ENCODE results near the gene IMPG1.
A peak's percentile ranks its signal among the peaks of the same experiment; 100 is the strongest.

Gene IMPG1

DNA sequence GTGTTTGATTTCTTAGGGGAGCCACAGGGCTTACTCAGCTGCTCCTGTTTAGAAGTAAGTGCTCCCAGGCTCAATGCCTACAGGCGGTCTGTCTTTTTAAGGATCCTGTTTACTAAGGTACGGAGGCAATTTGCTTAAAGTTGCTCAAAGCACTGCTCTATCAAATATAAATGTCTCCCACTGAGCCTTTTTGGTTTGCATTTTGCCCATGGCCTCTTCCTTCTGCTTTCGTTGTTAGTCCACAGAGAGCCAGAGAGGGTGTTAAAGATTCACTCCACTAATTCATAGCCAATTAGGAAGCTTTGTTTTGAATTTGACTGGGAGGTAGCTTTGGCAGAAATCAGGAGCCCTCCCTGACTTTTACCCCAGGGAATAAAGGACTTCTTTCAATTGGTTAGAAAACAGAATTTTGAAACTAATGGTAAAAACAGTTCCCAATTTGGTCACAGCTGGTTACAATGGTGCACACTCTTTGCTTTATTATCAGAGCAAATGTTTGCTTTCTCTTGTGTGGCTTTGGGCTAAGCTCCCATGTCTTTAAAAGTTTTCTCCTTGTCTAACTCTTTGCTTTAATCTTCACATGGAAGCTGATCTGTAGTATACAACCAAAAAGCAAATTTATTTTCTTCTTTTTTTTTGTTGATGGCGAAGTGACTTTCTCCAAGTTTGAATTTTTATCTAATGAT lies 126.2 kb downstream of the IMPG1 start:
- no peaks in the 10 kb centered on the region for H3K9me3 ChIP-seq (ENCODE audit: control insufficient read depth, insufficient read depth, low read length)
- no peak overlapping the region for H3K9ac ChIP-seq (ENCODE audit: low read depth, low read length)

DNA sequence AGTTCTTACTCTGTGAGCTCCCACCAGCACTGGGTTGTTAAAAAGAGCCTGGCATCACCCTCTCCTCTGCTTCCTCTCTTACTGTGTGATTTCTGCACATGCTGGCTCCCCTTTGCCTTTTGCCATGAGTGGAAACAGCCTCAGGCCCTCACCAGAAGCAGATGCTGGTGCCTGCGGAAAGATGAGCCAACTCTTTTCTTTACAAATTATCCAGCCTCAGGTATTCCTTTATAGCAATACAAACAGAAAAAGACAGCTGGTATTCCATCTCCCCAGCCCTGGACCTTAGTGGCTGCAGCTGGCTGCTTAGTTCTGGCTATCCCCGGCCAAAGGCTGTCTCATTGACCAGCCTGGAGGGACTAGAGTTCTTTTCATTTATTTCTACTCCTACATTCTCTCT lies 129.1 kb downstream of the IMPG1 start:
- H3K9ac ChIP-seq (ENCODE audit: low read depth, low read length) = no peak overlapping the region

More for the DNA sequence above, 126.2 kb downstream of the IMPG1 start:
- Histone ChIP-seq H3K27me3 (ENCODE audit: control insufficient read depth, insufficient read depth, low read length) (peaks cover 21% of the 10 kb centered on the region), H3K4me3 (ENCODE audit: low read depth, low read length) (no peak overlapping the region), H3K36me3 (ENCODE audit: control insufficient read depth, insufficient read depth, low read length) (no peaks in the 10 kb centered on the region), H3K4me1 (ENCODE audit: control insufficient read depth, insufficient read depth, low read length) (peaks cover 3% of the 10 kb centered on the region)

DNA sequence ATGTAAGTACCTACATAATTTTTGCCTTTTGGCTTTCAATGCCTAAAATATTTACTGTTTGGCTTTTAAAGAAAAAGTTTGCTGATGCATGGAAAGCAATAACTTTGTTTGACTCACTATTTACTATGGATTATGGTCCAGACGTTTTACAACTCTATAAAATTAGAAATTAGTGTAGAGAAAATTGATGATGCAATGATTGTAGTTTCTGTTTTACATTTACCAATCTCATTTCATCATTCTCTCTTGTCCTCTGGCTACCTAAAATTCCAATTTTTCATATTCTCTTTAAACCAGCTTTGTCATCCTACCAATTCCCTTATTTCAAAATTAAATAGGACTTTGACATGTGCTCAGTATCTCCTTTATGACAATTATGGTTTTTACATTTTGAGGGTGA lies 131.0 kb downstream of the IMPG1 start:
- H3K4me1 ChIP-seq (ENCODE audit: control insufficient read depth, insufficient read depth, low read length) = no peaks in the 10 kb centered on the region
- H3K36me3 ChIP-seq (ENCODE audit: control insufficient read depth, insufficient read depth, low read length) = no peaks in the 10 kb centered on the region
- H3K9ac ChIP-seq (ENCODE audit: low read depth, low read length) = no peak overlapping the region
- peaks cover 27% of the 10 kb centered on the region for H3K27me3 ChIP-seq (ENCODE audit: control insufficient read depth, insufficient read depth, low read length)
- H3K9me3 ChIP-seq (ENCODE audit: control insufficient read depth, insufficient read depth, low read length) = no peaks in the 10 kb centered on the region
- no peak overlapping the region for H3K4me3 ChIP-seq (ENCODE audit: low read depth, low read length)

More for the DNA sequence above, 129.1 kb downstream of the IMPG1 start:
- Histone ChIP-seq H3K36me3 (ENCODE audit: control insufficient read depth, insufficient read depth, low read length) (no peaks in the 10 kb centered on the region), H3K4me1 (ENCODE audit: control insufficient read depth, insufficient read depth, low read length) (peaks cover 3% of the 10 kb centered on the region), H3K4me3 (ENCODE audit: low read depth, low read length) (no peak overlapping the region), H3K27me3 (ENCODE audit: control insufficient read depth, insufficient read depth, low read length) (peaks cover 21% of the 10 kb centered on the region), H3K9me3 (ENCODE audit: control insufficient read depth, insufficient read depth, low read length) (no peaks in the 10 kb centered on the region)

DNA sequence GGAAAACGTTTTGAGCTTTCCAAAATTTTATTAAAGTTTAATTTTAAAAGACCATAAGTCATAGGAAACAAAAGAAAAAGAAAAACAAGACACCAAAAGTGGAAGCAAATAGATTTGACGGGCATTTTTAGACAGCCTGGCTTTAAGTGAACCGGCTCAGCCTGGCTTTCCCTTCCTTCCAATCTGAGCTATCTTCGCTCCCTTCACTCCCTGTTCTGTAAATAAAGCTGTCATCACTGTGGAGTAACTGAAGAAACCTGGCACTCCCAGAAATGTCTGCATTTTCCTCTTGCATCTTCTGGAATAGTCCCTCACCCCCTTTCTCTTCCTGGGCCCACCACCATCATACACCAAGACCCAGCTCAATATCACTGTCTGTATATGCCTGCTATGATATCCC lies 131.9 kb downstream of the IMPG1 start:
- peaks cover 4% of the 10 kb centered on the region for H3K4me1 ChIP-seq (ENCODE audit: control insufficient read depth, insufficient read depth, low read length)
- no peak overlapping the region for H3K9ac ChIP-seq (ENCODE audit: low read depth, low read length)
- no peaks in the 10 kb centered on the region for H3K36me3 ChIP-seq (ENCODE audit: control insufficient read depth, insufficient read depth, low read length)
- peaks cover 36% of the 10 kb centered on the region for H3K27me3 ChIP-seq (ENCODE audit: control insufficient read depth, insufficient read depth, low read length)
- H3K4me3 ChIP-seq (ENCODE audit: low read depth, low read length) = no peak overlapping the region
- H3K9me3 ChIP-seq (ENCODE audit: control insufficient read depth, insufficient read depth, low read length) = no peaks in the 10 kb centered on the region

DNA sequence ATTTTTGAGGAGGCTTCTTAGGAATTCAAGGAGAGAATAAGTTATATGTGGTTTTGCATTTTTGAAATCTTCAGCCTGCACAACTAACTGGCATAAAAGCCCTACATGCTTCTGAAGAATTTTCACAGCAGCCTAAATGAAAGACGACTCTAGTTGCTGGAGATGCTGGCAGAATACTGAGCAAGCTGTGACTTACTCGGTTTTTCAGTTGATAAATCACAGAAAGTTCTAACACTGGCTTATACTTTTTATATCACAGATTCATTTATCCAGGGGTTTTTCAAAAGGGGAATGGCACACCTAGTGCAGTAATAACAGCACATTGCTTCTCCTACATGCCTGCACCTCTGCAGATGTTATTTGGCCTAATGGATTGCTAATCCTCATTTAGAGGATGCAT lies 134.6 kb downstream of the IMPG1 start:
- H3K4me1 ChIP-seq (ENCODE audit: control insufficient read depth, insufficient read depth, low read length) = peaks cover 10% of the 10 kb centered on the region
- no peak overlapping the region for H3K4me3 ChIP-seq (ENCODE audit: low read depth, low read length)
- H3K9me3 ChIP-seq (ENCODE audit: control insufficient read depth, insufficient read depth, low read length) = no peaks in the 10 kb centered on the region
- no peak overlapping the region for H3K9ac ChIP-seq (ENCODE audit: low read depth, low read length)
- peaks cover 27% of the 10 kb centered on the region for H3K27me3 ChIP-seq (ENCODE audit: control insufficient read depth, insufficient read depth, low read length)
- no peaks in the 10 kb centered on the region for H3K36me3 ChIP-seq (ENCODE audit: control insufficient read depth, insufficient read depth, low read length)

DNA sequence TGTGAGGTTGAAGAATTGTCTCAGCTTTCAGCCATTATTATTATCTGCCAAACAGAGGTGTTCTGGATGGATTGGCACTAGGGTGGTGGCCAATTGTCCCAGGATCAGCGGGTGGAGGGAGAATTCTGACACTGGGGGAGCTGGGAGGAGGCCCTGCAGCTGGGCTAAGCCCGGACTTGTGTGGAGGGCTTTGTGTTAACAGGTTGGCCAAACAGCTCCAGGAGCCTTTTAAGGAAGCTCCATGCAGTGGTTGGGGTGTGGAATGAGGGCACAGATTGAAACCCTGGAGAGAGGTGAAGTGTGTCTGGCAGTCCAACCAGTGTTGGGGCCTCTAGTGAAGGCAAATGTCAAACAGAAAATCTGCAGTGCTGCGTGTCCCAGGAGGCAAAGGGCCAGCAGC lies 135.8 kb downstream of the IMPG1 start:
- Histone ChIP-seq H3K9me3 (ENCODE audit: control insufficient read depth, insufficient read depth, low read length) (no peaks in the 10 kb centered on the region), H3K27me3 (ENCODE audit: control insufficient read depth, insufficient read depth, low read length) (peaks cover 18% of the 10 kb centered on the region), H3K36me3 (ENCODE audit: control insufficient read depth, insufficient read depth, low read length) (no peaks in the 10 kb centered on the region), H3K9ac (ENCODE audit: low read depth, low read length) (no peak overlapping the region), H3K4me1 (ENCODE audit: control insufficient read depth, insufficient read depth, low read length) (peaks cover 10% of the 10 kb centered on the region), H3K4me3 (ENCODE audit: low read depth, low read length) (no peak overlapping the region)

DNA sequence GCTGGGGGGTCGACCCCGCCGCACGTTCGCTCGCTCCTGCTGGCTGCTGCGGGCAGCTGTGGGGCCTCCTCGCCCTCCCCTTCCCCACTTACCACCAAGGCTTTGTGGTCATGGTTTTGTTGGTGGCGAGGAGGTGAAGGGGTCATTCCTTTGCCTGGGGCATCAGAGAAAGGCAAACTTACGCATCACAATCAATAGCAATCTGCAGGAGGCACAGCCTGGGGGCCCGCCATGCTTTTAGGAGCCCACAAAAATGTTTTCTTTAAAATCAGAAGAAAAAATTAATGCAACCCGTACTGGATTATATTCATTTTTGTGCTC lies 137.0 kb downstream of the IMPG1 start:
- H3K4me3 ChIP-seq (ENCODE audit: low read depth, low read length) = peak overlapping the region; percentile 45

DNA sequence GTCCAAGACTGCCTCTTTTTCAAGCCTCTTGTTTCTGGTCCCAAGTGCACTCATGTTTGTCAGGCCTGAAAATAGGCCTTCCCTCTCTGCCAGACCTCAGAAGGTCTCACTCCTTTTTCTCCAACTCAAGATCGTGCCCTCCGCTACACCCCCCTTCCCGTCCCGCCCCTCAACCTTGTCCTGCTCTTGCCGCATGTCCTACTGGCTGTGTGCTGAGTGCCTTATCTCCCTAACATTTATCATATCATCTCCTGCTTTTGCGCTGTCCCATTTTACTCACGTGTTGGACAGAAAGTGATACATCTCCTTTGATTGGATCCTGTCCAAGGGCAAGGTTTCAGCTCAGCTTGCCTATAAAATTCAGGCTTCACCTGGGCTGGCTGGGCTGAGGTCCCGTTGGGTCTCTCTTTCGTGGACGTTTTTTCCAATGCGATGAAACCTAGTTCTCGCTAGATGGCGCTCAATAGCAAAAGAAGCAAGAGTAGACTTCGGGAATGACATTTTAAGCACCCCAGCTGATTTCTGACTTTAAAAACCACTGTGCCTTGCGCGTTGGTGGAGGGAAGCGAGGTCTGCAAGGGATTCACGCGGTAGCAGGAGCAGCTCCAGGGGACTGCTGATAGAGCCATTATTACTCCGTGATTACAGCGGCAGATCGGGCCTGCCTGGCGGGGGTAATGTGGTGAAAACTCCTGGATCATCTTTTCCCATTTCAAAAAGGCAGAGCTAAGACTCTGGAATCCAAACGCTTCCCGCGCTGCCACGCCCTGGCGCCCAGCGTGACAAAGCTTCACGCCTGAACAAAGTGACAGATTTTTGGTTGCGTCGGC lies 137.6 kb downstream of the IMPG1 start:
- H3K9ac ChIP-seq (ENCODE audit: low read depth, low read length) = peak overlapping the region; percentile 19
- peaks cover 18% of the 10 kb centered on the region for H3K27me3 ChIP-seq (ENCODE audit: control insufficient read depth, insufficient read depth, low read length)

More for the DNA sequence above, 137.0 kb downstream of the IMPG1 start:
- peaks cover 10% of the 10 kb centered on the region for H3K4me1 ChIP-seq (ENCODE audit: control insufficient read depth, insufficient read depth, low read length)
- peaks cover 18% of the 10 kb centered on the region for H3K27me3 ChIP-seq (ENCODE audit: control insufficient read depth, insufficient read depth, low read length)
- H3K9ac ChIP-seq (ENCODE audit: low read depth, low read length) = no peak overlapping the region
- no peaks in the 10 kb centered on the region for H3K36me3 ChIP-seq (ENCODE audit: control insufficient read depth, insufficient read depth, low read length)
- no peaks in the 10 kb centered on the region for H3K9me3 ChIP-seq (ENCODE audit: control insufficient read depth, insufficient read depth, low read length)

DNA sequence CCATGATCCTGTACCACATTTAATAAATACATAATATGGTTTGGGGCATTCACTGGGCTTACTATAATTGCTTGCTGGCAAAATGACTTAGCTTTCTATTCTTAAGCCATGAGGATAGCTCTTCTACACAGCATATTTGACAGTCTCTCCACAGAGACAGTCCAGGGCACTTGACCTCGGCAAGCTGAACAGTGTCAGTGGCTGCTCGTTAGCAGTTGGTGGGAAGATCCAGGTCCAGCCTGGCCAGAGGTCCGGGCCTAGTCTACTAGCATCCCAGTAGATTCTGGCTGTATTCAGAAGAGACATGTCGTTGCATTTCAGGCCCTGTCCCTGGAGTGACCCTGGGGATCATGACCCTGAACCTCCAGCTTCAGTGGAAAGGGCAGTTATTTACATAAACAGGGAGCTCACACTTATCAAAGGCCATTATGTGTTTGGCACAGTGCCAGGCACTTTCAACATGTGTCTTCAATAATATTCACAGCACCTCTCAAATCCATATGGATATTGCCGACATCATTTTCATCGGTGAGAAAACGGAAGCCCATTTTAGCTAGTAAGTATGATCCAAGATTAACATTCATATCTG lies 139.0 kb downstream of the IMPG1 start:
- H3K36me3 ChIP-seq (ENCODE audit: control insufficient read depth, insufficient read depth, low read length) = no peaks in the 10 kb centered on the region
- H3K9me3 ChIP-seq (ENCODE audit: control insufficient read depth, insufficient read depth, low read length) = no peaks in the 10 kb centered on the region
- H3K4me3 ChIP-seq (ENCODE audit: low read depth, low read length) = no peak overlapping the region
- H3K4me1 ChIP-seq (ENCODE audit: control insufficient read depth, insufficient read depth, low read length) = peaks cover 10% of the 10 kb centered on the region
- peaks cover 18% of the 10 kb centered on the region for H3K27me3 ChIP-seq (ENCODE audit: control insufficient read depth, insufficient read depth, low read length)
- no peak overlapping the region for H3K9ac ChIP-seq (ENCODE audit: low read depth, low read length)

More for the DNA sequence above, 137.6 kb downstream of the IMPG1 start:
- no peaks in the 10 kb centered on the region for H3K9me3 ChIP-seq (ENCODE audit: control insufficient read depth, insufficient read depth, low read length)
- H3K4me3 ChIP-seq (ENCODE audit: low read depth, low read length) = peak overlapping the region; percentile 45
- H3K4me1 ChIP-seq (ENCODE audit: control insufficient read depth, insufficient read depth, low read length) = peaks cover 10% of the 10 kb centered on the region
- H3K36me3 ChIP-seq (ENCODE audit: control insufficient read depth, insufficient read depth, low read length) = no peaks in the 10 kb centered on the region

DNA sequence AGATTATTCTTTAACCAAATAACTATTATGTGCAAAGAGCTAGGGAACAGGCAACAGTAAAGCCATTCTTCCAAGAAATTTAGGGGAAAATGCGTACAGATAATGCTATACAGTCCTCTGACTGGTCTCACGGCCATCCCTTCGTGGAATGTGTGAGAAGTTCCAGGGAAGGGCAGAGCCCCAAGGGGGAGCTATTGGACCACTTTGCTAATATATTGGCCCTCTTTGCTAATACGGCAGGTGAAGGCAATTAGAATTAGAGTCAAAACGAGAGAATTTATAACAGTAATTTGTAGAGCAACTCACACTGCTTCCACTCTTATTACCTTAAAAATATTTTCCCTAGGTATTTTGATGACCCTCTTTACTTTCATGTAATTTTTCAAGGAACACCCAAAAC lies 140.4 kb downstream of the IMPG1 start:
- no peaks in the 10 kb centered on the region for H3K9me3 ChIP-seq (ENCODE audit: control insufficient read depth, insufficient read depth, low read length)
- H3K4me3 ChIP-seq (ENCODE audit: low read depth, low read length) = no peak overlapping the region
- H3K36me3 ChIP-seq (ENCODE audit: control insufficient read depth, insufficient read depth, low read length) = no peaks in the 10 kb centered on the region
- no peak overlapping the region for H3K9ac ChIP-seq (ENCODE audit: low read depth, low read length)
- peaks cover 17% of the 10 kb centered on the region for H3K27me3 ChIP-seq (ENCODE audit: control insufficient read depth, insufficient read depth, low read length)
- H3K4me1 ChIP-seq (ENCODE audit: control insufficient read depth, insufficient read depth, low read length) = peaks cover 11% of the 10 kb centered on the region

DNA sequence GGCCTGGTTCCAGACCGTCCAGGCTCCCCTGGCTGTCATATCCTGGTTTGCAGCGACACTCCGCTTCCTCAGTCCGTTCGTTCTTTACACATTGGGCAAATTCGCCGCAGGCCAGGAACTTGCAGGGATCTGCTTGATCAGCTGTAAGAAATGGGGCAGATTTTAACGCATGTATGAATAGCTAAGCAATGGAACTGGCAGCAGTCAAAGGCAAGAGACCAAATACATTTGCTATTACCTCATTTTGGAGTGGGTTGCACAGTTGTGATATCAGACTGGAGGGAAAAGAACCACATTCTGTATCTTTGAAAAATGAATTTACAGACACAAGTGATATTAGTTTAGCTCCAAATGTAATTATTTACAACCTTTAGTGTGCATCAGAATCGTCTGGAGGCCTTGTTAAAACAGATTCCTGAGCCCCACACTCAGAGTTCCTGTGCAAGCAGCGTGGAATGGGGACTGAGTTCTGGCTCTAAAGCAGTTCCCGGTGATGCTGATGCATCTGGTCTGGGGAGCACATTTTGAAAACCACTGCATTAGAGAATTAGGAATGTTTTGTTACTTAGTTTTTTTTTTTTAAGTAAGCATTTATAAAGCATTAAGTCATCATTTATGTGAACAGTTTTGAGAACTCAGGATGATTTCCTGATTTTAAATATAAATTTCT lies 141.3 kb downstream of the IMPG1 start:
- Histone ChIP-seq H3K9ac (ENCODE audit: low read depth, low read length) (no peak overlapping the region), H3K4me3 (ENCODE audit: low read depth, low read length) (no peak overlapping the region), H3K27me3 (ENCODE audit: control insufficient read depth, insufficient read depth, low read length) (peaks cover 8% of the 10 kb centered on the region), H3K36me3 (ENCODE audit: control insufficient read depth, insufficient read depth, low read length) (no peaks in the 10 kb centered on the region), H3K4me1 (ENCODE audit: control insufficient read depth, insufficient read depth, low read length) (peaks cover 13% of the 10 kb centered on the region), H3K9me3 (ENCODE audit: control insufficient read depth, insufficient read depth, low read length) (no peaks in the 10 kb centered on the region)

Data from iPS-15b (cell line).